PFSK-1 (cell line): ENCODE measurements around the gene CYP4F2.

Source experiments
- FOXP2 ChIP-seq: optimal IDR thresholded peaks from 2 replicates; pipeline ENCODE3; 2011; ENCODE audit warnings: borderline replicate concordance, control low read depth, inconsistent platforms; ENCODE audit not compliant: insufficient read depth; ENCODE audit errors: extremely low read length, extremely low read depth
- POLR2AphosphoS5 ChIP-seq: IDR thresholded peaks from 2 replicates; pipeline ENCODE4 v1.6.1; 2012; ENCODE audit warnings: low read depth, mild to moderate bottlenecking, control low read depth, low read length, moderate library complexity
- REST ChIP-seq, 2 experiments: IDR thresholded peaks; 2 replicates each; pipeline versions ENCODE4 v1.6.1 to v1.8.0; 2011 to 2012; ENCODE audit warnings: low read depth in 2 of 2, low read length in 2 of 2, control low read depth in 1 of 2, inconsistent platforms in 1 of 2, mild to moderate bottlenecking in 1 of 2, moderate library complexity in 1 of 2; ENCODE audit not compliant: insufficient read depth in 1 of 2
- SIN3A ChIP-seq: IDR thresholded peaks from 2 replicates; pipeline ENCODE4 v1.6.1; 2012; ENCODE audit warnings: mild to moderate bottlenecking, low read length, moderate library complexity, borderline replicate concordance; ENCODE audit not compliant: insufficient read depth
- TAF1 ChIP-seq: IDR thresholded peaks from 2 replicates; pipeline ENCODE4 v1.6.1; 2012; ENCODE audit warnings: low read length, control low read depth, borderline replicate concordance; ENCODE audit not compliant: insufficient read depth

- no peak for TF ChIP-seq TAF1
- TF ChIP-seq POLR2AphosphoS5: no peak
- TF ChIP-seq SIN3A: no peak
- no peak for TF ChIP-seq REST (IDR thresholded peaks at IDR 0.05; ENCODE audit: insufficient read depth in 1 of 2, low read depth in 2 of 2, low read length in 2 of 2)
- TF ChIP-seq FOXP2: no peak
These were observed 16.0 kb upstream of the CYP4F2 start for GRCh38 chr19:15913830-15914229.
